SJSA1 (cell line): ENCODE results near the gene LSR. TPM values are rescaled to one million over a fixed set of nuclear protein-coding genes. Genes with fewer than 3 reads are reported as not detected.
"Not testable (repeated sequence)": the region's sequence is repeated elsewhere in the genome, so short reads cannot be mapped to it uniquely, and the experiment has no call there.

ENCODE experiments used
- DNase-seq, 2 experiments: peaks; one replicate each; pipeline ENCODE4 v3.0.0-alpha.2; 2015 to 2020; ENCODE audit warnings: low spot score in 2 of 2, low read depth in 1 of 2
- H3K27ac ChIP-seq: fragments of 250-450 bp; sonication (Bioruptor Pico); 2 replicates; pipeline ENCODE4 v1.5.1; 2020; ENCODE audit warnings: mild to moderate bottlenecking, moderate library complexity
- H3K27me3 ChIP-seq: fragments of 250-450 bp; sonication (Bioruptor Pico); replicated peaks from 2 replicates; pipeline ENCODE4 v1.5.1; 2020; ENCODE audit warnings: mild to moderate bottlenecking, moderate library complexity
- H3K36me3 ChIP-seq: fragments of 250-450 bp; sonication (Bioruptor Pico); 2 replicates; pipeline ENCODE4 v1.5.1; 2020; ENCODE audit warnings: mild to moderate bottlenecking
- H3K4me1 ChIP-seq: fragments of 250-450 bp; sonication (Bioruptor Pico); replicated peaks from 2 replicates; pipeline ENCODE4 v1.6.1; 2021; ENCODE audit warnings: mild to moderate bottlenecking
- H3K4me3 ChIP-seq: fragments of 250-450 bp; sonication (Bioruptor Pico); 2 replicates; pipeline ENCODE4 v1.5.1; 2020; ENCODE audit warnings: mild to moderate bottlenecking
- H3K9me3 ChIP-seq: fragments of 250-450 bp; sonication (Bioruptor Pico); replicated peaks from 2 replicates; pipeline ENCODE4 v1.5.1; 2020; ENCODE audit warnings: mild to moderate bottlenecking
- total RNA-seq: library from RNA; depleted of rRNA; stranded (reverse); fragments of >200 nt; shearing (Covaris generic); gene quantifications from 2 replicates; pipeline ENCODE4 v1.2.3, GENCODE V29; 2014

Gene LSR
- total RNA-seq, 1 experiment from 2014 or later, result 2.0 TPM

DNA sequence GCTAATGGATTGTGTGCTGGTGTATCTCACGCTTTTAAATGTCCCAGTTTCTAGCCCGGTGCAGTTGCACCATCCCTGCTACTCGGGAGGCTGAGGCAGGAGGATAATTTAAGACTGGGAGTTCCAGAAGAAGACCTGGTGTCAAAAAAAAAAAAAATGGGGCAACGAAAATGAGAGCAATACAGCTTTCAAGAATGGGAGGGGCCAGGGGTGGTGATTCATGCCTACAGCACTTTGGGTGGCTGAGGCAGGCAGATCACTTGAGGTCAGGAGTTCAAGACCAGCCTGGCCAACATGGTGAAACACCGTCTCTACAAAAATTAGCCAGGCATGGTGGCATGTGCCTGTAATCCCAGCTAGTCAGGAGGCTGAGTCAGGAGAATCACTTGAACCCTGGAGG lies 37.3 kb downstream of the LSR start:
- not testable (repeated sequence) for H3K27me3 ChIP-seq, H3K4me1 ChIP-seq, H3K36me3 ChIP-seq, H3K4me3 ChIP-seq, DNase-seq, H3K27ac ChIP-seq, H3K9me3 ChIP-seq

DNA sequence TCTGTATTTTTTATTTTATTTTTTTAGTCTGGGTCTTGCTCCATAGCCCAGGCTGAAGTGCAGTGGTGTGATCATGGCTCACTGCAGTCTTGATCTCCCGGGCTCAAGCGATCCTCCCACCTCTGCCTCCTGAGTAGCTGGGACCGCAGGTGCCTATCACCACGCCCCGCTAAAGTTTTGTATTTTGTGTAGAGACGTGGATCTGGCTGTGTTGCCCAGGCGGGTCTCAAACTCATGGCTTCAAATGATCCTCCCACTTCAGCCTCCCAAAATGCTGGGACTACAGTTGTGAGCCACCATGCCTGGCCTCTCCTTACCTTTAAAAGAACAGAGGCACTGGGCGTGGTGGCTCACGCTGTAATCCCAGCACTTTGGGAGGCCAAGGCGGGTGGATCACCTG lies 38.9 kb downstream of the LSR start:
- Histone ChIP-seq H3K36me3 (no peaks in the 10 kb centered on the region), H3K27ac (no peak overlapping the region), H3K27me3 (no peaks in the 10 kb centered on the region), H3K4me1 (no peaks in the 10 kb centered on the region), H3K9me3 (no peaks in the 10 kb centered on the region), H3K4me3 (no peak overlapping the region)
- no peak for DNase-seq

DNA sequence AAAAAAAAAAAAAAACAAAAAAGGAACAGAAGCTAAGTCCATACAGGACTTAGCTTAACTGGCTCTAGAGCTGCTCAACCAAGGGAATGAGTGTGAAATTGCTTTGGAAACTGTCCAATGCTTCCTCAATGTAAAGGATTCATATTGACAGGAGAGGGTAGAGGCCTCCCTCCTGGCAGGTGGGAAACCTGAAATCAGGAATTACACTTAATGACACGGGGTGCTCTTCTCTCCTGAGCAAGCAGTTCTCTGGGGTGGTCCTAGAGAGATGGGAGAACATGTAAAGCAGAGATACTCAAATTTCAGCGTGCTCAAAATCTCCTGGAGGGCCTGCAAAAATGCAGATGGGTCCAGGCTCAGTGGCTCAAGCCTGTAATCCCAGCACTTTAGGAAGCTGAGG lies 39.5 kb downstream of the LSR start:
- no peak overlapping the region for H3K27ac ChIP-seq
- H3K27me3 ChIP-seq, result peaks cover 4% of the 10 kb centered on the region; the same call in 1 of the 2 replicates
- no peaks in the 10 kb centered on the region for H3K36me3 ChIP-seq
- H3K4me1 ChIP-seq, result no peaks in the 10 kb centered on the region
- no peaks in the 10 kb centered on the region for H3K9me3 ChIP-seq
- DNase-seq, result no peak
- H3K4me3 ChIP-seq, result no peak overlapping the region

DNA sequence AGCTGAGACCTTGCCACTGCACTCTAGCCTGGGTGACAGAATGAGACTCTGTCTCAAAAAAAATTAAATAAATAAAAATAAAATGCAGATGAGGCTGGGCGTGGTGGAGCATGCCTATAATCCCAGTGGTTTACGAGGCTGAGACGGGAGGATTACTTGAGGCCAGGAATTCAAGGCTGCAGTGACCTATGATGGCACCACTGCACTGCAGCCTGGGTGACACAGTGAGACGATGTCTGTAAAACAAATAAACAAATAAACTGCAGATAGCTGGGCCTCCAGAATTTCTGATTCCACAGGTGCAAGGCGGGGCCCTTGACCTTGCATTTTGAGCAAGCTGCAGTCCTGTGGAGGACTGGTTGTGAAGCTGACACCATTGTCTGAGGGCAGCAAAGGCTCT lies 40.1 kb downstream of the LSR start:
- Histone ChIP-seq H3K27me3 (peaks cover 4% of the 10 kb centered on the region; the same call in 1 of the 2 replicates), H3K9me3 (no peaks in the 10 kb centered on the region), H3K27ac (no peak overlapping the region), H3K4me1 (no peaks in the 10 kb centered on the region), H3K4me3 (no peak overlapping the region), H3K36me3 (no peaks in the 10 kb centered on the region)
- no peak for DNase-seq

DNA sequence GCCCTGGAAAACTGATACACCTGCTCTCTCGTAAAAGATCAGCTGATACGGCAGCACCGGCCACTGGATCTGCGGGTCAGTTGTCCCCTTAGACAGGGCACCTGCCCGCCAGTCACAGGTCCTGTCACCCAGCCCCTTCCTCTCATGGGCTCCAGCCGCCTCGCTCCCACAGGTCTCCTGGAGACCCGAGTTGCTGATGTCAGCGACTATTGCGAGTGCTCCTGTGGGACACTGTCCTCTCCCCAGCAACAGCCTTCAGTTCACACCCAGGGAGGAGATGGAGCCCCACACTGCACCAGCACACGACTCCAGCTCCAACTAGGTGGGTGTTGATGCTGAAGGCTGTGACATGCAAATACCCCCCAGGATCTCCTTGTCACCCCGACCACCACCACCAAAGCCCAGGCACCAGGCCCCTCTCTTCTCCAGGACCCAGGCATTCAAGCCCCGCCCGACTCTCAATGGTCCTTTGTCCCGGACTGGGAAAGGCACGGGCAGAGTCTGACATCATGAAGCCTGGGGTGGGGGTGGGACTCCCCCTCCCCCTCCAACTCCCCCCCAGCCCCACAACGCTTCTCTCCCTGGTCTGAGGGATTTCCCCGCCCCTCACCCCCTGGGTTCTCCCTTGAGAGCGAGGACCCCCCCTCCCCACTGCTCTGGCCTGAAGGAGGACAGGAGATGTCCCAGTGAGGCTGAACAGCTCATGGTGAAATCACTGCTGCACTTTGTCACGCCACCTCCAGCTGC lies 41.8 kb downstream of the LSR start:
- no peak overlapping the region for H3K27ac ChIP-seq

DNA sequence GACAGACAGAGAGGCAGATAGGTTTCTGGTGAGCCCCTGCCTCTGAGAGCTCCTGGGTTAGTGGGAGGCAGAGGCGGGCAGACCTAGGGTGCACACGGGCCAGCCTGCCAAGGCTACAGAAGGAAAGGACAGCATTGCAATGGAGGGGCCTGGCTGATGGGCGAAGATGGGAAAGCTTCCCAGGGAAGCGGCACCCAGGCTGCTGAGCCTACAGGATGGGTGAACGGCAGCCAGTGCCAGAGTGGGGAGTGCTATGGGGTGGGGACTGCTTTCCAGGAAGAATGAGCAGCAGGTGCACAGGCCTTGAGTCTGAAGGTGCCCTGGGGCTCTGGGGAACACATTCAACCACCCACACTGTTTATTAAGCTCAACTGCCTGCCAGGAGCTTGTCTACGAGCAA lies 42.5 kb downstream of the LSR start:
- Histone ChIP-seq H3K4me3 (no peak overlapping the region), H3K27me3 (peaks cover 7% of the 10 kb centered on the region; the same call in 1 of the 2 replicates), H3K9me3 (no peaks in the 10 kb centered on the region), H3K27ac (no peak overlapping the region), H3K36me3 (no peaks in the 10 kb centered on the region), H3K4me1 (no peaks in the 10 kb centered on the region)
- no peak for DNase-seq

More for the DNA sequence above, 41.8 kb downstream of the LSR start:
- Histone ChIP-seq H3K36me3 (no peaks in the 10 kb centered on the region), H3K4me1 (no peaks in the 10 kb centered on the region), H3K4me3 (no peak overlapping the region), H3K9me3 (no peaks in the 10 kb centered on the region), H3K27me3 (peaks cover 7% of the 10 kb centered on the region; the same call in 1 of the 2 replicates)
- DNase-seq, result no peak

DNA sequence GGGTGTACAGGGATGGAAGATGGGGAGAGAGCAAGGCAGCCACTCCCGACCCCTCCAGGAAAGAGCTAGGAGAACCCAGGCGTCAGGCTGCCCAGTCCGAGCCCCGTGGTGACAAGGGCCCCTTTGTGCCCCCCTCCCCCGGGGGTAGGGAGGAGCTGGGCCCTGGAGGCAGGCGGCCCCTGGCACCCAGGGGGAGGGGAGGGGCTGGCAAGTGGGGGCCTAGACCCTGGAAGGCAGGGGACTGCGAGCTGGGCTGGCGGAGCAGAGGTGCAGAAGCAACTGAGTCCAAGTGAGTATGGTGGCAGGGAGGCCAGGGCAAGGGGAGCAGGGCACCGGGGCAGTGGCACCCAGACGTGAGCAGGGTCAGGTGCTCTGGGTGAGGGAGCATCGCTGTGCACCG lies 43.1 kb downstream of the LSR start, which contains the start of gene MAG:
TSS of gene MAG (plus strand) at position 246 of the 400 bp plus-strand sequence. CDS start 3,248 bp downstream, outside the sequence.
- no peak for DNase-seq
- Histone ChIP-seq H3K4me1 (no peaks in the 10 kb centered on the region), H3K36me3 (no peaks in the 10 kb centered on the region), H3K27me3 (peaks cover 7% of the 10 kb centered on the region; the same call in 1 of the 2 replicates), H3K27ac (no peak within 1 kb of the TSS), H3K4me3 (no peak within 1 kb of the TSS), H3K9me3 (no peaks in the 10 kb centered on the region)

DNA sequence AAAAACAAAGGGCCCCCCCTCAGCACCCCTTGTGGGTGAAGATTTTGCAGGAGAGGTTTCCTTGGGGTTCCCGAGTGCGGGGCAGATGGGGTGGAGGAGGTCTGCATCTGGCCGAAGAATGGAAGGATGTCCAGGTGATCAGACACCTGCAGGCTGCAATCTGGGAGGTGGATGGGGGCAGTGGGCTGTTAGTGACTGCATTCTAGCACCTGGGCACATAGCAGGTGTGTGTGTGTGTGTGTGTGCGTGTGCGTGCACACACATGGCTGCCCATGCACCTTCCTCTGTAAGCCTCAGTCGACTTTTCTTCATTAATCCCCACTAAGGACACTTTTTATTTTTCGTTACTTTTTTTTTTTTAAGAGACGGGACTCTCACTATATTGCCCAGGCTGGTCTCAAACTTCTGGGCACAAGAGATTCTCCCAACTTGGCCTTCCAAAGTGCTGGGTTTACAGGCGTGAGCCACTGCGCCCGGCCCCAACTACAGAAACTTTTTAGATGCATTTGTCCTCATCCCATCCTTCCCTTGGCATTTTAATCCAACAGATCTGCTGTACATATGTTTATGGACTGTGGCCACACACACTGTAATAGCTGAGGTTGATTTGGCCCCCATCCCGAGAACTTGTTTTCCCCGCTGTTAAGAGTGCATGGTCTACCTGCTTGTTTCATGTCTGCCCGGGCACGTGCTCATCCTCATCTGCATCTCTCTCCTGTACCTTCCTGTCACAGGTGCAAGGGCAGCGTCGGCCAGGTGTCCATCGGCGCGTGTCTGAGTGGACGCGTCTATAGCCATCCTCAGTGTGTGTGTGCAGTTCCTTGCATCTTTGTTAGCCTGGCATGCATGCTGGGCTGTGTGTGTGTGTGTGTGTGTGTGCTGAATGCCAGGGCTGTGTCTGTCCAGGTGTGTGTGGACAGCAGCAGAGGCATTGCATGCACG lies 43.9 kb downstream of the LSR start:
- no peak for DNase-seq

DNA sequence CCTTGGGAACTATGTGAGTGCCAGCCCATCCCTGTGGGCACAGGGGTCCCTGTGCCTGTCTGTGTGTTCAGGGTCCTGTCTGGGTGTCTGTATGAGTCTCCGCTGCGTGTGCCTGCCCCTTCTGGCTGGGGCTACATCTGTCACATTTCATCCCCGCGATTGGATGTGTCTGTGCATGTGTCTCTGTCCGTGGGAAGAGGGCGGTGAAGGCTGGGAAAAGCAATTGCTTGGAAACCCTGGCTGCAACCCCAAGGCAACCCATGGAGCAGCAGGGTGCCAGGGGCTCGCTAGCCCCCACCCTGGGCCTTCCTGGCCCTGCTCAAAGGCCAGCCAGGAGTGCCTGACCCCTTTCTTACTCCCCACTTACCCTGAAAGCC lies 44.5 kb downstream of the LSR start:
- Histone ChIP-seq H3K9me3 (no peaks in the 10 kb centered on the region), H3K36me3 (no peaks in the 10 kb centered on the region), H3K4me1 (no peaks in the 10 kb centered on the region), H3K27me3 (peaks cover 7% of the 10 kb centered on the region; the same call in 1 of the 2 replicates), H3K27ac (no peak overlapping the region), H3K4me3 (no peak overlapping the region)
- DNase-seq, result no peak

More for the DNA sequence above, 43.9 kb downstream of the LSR start:
- Histone ChIP-seq H3K9me3 (no peaks in the 10 kb centered on the region), H3K27ac (no peak overlapping the region), H3K36me3 (no peaks in the 10 kb centered on the region), H3K27me3 (peaks cover 7% of the 10 kb centered on the region; the same call in 1 of the 2 replicates), H3K4me1 (no peaks in the 10 kb centered on the region), H3K4me3 (no peak overlapping the region)

DNA sequence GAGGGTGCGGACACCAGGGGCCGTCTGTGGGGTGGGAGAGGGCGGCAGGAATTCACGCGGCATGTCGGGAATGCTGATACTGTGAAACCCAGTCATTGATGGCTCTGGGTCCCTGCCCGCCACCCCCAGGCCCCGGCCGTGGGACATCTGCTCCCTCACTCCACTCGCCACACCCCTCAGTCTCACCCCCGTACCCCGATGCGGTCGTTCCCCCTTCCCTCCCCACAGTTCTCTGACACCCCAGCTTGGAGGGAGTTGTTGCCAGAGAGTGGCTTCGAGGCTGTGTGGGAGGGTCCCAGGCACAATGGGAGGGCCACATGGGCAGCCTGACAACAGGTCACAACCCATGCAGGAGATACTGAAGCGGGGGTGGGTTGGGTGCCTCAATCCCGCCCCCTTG lies 45.0 kb downstream of the LSR start:
- Histone ChIP-seq H3K4me3 (no peak overlapping the region), H3K27me3 (peaks cover 7% of the 10 kb centered on the region; the same call in 1 of the 2 replicates), H3K36me3 (no peaks in the 10 kb centered on the region), H3K9me3 (no peaks in the 10 kb centered on the region), H3K27ac (no peak overlapping the region), H3K4me1 (no peaks in the 10 kb centered on the region)
- no peak for DNase-seq

DNA sequence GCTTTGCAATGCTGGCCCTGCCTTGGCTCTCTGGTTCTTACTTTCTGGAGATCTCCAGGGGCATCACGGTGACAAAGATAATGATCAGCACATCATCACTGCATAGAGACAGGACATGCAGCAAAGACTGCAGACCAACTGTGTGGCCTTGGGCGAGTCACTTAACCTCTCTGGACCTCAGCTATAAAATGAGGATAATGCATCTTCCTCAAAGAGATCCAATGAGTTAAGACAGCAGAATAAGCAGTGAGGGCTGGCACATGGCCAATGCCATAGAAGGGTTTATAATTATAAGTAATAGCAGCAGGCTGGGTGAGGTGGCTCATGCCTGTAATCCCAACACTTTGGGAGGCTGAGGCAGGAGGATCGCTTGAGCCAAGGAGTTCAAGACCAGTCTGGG lies 45.5 kb downstream of the LSR start:
- no peaks in the 10 kb centered on the region for H3K36me3 ChIP-seq
- H3K4me1 ChIP-seq, result no peaks in the 10 kb centered on the region
- no peak overlapping the region for H3K4me3 ChIP-seq
- no peaks in the 10 kb centered on the region for H3K9me3 ChIP-seq
- peaks cover 7% of the 10 kb centered on the region; the same call in 1 of the 2 replicates for H3K27me3 ChIP-seq
- DNase-seq, result no peak
- no peak overlapping the region for H3K27ac ChIP-seq

DNA sequence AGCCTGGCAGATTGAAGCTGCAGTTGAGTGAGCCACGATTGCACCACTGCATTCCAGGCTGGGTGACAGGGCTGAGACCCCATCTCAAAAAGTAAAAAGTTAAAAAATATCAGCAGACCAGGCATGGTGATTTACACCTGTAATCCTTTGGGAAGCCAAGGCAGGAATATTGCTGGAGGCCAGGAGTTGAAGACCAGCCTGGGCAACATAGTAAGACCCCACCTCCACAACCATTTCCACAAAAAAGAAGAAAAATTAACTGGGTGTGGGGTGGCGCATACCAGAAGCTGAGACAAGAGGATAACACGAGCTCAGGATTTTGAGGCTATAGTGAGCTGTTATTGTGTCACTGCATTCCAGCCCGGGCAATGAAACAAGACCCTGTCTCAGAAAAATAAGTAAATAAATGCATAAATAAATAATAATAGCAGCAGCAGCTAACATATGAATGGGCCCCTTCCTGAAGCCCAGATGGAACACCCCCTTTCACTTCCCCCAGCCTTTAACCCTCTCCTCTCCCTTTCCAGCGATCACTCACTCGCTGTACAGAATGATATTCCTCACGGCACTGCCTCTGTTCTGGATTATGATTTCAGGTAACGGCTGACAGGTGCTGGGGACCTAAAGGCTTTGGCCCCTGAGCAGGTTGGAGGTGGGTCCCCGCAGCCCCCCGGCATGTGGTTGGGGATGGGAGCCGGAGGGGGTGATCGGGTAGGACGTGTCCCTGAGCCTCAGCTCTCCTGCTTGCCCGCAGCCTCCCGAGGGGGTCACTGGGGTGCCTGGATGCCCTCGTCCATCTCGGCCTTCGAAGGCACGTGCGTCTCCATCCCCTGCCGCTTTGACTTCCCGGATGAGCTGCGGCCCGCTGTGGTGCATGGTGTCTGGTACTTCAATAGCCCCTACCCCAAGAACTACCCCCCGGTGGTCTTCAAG lies 46.3 kb downstream of the LSR start:
- DNase-seq, result no peak

More for the DNA sequence above, 46.3 kb downstream of the LSR start:
- Histone ChIP-seq H3K4me3 (no peak overlapping the region), H3K27me3 (peaks cover 7% of the 10 kb centered on the region; the same call in 1 of the 2 replicates), H3K9me3 (no peaks in the 10 kb centered on the region), H3K27ac (no peak overlapping the region), H3K4me1 (no peaks in the 10 kb centered on the region), H3K36me3 (no peaks in the 10 kb centered on the region)
